GM18508 (cell line): ENCODE measurements around the gene ASCC3.

Experiments used
- ATAC-seq: cut with Tn5 transposase; IDR thresholded peaks from one replicate; pipeline ENCODE4 v1.9.1; 2021; ENCODE audit warnings: moderate number of reproducible peaks; ENCODE audit not compliant: insufficient read depth, unreplicated experiment

ASCC3 gene

GRCh38 chr6:100470422-100471120 lies 410.6 kb downstream of the ASCC3 start:
- no peak for ATAC-seq

DNA sequence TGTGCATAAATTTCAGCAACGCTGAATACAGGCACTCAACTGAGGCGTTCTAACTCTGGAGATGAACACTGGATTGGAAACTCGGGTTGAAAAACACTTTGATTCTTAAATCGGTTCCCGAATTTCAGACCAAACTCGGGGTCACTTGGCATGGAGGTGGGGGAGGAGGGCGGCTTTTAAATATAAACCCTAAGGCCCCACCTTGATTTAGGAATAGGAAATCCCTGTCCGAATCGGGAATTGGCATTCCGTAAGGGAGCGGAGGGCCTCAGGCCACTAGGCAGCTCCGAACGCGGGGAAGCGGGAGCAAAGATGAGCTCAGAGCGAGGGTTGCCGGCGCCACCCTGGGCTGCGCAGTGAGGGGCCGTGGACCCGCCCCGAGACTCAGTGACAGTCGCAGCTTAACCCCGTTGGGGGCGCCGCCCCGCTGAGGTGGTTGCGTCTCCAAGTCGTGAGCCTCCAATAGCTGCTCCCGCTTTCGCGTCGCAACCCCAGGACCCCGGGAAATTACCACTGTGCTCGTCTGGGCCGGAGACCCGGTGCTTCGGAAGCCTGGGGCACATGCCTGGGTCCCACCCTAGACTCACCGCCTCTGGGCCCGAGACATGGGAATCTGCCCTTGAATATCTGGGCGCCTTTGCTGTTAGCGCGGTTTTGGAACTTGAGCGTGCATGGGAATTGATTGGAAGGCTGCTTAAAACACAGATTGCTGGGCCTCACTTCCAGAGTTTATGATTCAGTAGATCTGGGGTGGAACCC lies 411.8 kb downstream of the ASCC3 start:
- ATAC-seq: no peak

DNA sequence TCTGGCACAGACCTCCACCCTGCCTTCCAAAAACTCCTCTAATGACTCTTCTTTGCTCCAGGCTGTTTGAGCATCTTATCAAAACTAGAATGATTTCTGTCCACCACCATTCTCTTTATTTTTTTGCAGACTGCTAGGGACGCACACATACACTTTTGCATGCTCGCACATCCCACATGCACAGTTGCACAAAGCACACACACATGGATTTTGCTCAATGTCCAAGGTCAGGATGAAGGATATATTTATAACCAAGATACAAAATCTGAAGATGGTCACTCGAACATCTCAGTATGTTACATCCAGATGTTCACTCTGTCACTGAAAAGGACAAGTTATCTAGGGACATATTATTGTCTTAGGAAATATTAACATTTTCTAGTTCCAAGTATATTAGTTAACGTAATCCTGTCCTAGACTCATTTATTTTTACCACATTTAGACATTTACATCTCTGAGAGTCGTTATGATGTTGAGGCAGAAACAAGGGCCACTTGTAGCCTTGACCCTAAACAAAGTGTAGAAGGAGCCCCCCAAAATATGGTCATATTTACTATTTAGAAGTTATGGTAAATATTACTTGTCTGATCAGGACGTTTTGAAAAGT lies 413.0 kb downstream of the ASCC3 start:
- ATAC-seq: no peak

- ATAC-seq: no peak
Observed at GRCh38 chr6:100467129-100468015, 413.8 kb downstream of the ASCC3 start.

DNA sequence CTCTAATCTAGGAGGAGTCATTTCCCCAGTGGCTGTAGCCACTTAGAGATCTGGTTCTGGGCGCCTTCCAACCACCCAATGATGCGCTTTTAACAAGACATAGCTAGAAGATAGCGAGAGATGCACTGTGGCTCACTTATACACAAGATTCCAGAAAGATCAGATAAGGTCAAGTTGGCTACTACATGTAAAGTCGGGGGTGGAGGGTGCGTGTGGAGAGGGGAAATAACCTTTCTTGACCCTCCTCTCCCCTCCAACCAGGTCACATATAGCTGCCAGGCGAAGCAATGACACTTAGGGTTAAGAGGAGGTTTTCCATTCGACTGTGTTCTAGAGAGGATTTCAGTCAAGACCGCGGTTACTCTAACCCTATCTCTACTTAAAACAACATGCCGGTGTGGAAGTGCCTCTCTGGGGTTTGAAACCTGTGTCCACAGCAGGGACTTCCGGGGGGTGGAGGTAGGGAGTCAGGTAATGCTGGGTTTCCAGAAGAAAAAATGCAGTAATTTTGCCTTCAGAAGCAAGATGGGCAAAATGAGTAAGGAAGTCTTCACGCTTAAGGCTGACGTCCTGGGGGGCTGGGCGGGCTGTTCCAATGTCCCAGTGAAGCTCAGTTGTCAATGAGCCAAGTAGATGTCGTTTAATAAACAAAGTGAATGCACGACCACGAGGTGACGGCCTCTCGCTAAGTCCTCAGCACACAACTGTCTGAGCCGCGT lies 414.6 kb downstream of the ASCC3 start:
- no peak for ATAC-seq

DNA sequence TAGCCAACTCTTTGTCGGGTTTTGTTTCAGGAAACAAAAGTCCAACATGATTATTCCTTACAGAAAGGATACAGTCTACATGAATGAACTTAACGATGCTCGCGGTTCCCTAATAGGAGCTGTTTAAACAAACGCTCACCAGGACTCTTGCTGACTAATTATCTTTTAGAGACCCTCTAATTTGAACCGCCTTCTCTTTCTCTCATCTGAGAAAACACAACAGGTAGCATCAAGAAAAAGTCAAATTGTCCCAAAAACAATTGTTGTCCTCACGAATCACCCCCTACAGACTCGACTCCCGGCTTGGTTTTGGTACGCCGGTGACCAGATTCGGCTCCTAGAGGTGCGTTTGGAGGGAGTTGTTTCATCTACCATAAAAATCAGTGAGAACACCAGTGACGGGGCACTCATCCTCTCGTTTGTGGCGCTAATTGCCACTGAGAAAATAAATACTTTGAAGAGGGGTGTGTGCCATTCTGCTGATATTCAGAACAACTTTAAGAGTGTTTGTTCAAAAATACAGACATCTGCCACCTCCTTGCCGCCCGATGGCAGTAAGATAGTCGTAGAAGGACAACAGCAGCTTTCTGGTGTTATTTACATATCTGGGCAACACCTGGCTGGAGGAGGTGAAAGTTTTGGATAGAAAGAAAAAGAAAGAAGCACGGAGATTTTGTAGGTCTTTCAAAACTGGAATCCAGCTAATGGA lies 415.3 kb downstream of the ASCC3 start:
- no peak for ATAC-seq

DNA sequence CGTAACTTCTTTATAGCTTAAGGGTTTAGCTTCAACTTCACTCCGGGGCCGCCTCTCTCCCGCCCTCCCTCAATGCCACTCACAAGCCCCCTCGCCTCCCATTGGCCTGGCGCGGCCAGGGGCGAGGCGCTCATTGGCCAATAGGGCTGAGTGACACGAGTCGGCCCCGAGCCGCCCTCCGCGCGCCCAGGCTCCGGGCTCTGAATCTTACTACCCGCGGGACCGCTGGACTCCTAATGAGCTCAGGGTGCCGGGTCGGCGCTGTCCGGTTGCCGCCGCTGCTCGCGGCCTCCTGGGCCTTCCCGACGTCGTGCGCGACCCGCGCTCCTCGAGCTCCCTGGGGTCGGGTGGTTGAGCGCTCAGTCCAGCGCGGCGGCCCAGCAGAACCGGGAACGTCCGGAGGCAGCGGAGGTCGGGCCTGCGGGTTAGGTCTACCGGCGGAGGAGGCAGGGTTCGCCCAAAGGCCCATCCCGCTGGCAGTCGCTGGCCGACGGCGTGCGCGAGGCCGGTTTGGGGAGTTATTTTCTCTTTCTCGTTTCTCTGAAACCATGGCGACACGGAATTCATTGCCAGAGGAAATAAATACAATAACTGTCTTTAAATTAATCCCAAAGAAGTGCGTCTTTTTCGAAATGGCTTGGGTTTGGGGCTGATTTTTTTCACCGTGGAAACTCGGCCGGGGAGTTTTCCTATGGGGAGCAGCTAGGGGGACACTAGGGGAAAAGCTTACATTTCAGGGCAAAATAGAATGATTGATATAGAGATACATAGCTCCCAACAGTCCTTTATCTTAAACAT lies 416.0 kb downstream of the ASCC3 start, which contains the start of gene SIM1:
Gene SIM1, minus strand, starts transcription at position 19 of the 798 bp plus-strand sequence. CDS start 1,453 bp downstream, outside the sequence.
- ATAC-seq: no peak

GRCh38 chr6:100464162-100464851 lies 416.8 kb downstream of the ASCC3 start:
- ATAC-seq: no peak

DNA sequence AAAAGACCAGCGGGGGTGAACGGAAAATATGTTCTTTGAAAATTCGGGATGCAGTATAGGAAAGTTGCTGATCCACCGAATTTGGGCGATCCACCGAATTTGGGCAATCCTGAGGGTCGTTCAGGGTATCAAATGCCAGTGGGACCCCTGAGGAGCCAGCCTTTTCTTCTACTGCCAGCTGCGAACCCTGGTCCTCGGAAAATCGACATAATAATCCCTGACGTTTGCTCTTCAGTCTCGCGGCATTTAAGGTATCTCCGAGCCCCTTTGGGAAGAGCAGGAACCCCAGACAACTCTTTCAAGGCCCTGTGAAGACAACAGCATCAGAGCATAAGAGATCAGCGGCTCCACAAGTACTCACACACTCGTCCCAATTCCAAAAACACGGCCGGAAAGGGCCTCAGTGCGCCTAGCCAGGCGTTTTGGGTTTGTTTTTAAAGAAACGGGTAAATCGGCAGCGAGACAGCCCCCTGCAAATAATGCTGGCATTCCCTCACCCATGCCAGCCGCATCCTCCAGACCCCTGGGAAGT lies 417.4 kb downstream of the ASCC3 start:
- ATAC-seq: no peak

GRCh38 chr6:100462706-100463629 lies 418.2 kb downstream of the ASCC3 start:
- ATAC-seq: no peak

GRCh38 chr6:100461917-100462705 lies 419.0 kb downstream of the ASCC3 start:
- ATAC-seq: no peak

- no peak for ATAC-seq
Observed at GRCh38 chr6:100461278-100461916, 419.7 kb downstream of the ASCC3 start.

DNA sequence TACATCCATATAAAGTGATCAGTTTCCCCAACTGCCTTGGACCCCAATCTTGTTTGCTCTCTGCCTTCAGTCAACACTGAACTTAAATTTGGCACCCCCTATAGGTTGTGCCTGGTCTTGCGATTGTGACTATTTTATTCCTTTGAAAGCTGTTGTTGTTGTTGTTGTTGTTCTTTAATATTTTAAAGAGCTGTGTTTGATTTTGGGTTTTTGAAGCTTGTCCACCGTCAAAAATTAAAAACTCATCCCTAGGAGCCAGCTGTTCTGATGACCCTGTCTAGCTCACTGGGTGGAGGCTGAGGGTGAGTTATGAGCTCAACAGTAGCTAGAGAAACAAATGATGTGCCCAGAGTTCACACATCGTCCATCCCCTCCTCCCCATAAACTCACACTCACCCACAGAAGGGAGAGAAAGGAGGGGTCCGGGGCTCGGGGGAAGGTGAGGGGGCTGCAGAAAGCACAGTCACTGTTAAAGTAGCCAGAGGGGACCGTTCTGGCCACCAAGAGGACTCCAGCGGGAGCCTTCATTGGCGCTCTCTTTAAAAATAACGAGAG lies 420.4 kb downstream of the ASCC3 start:
- ATAC-seq: no peak

GRCh38 chr6:100459592-100460184 lies 421.4 kb downstream of the ASCC3 start:
- no peak for ATAC-seq
